ENCODE data around the gene VPS4A.

The VPS4A gene

DNA sequence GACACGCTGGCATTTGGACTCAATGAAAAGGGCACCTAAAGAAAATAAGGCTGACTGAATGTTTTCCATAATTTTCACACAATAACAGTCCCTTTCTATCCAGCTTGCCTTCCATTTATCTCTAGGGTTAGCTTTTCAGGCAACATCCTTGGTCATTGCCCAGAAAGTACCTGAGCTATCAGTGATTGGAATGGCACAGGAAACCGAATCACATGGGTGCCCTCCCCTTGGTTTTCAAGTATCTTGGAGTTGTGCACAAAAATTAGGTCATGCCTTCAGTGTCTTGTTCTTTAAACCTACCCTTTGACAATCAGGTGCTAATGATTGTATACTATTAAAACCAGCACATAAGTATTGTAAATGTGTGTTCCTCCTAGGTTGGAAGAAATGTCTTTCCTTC, 3.3 kb upstream of the VPS4A start:
- DNase-seq = no peak

DNA sequence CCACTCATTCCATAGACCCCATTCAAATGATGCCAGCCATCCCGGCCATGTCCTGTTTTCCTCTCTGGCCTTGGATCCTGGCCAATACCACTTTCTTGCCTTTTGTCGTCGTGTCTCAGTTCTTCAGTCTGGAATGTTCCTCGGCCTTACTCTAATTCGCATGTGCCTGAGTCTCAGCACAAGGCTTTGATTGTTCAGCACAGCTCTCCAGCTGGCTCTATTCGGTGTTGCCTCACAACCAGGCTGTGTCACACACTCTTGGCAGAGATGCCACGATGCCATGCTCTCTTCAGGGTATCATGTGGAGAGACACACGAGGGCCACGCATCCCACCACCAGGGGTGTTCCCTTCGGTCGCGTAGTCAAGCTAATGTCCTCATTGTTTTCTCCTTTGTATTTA, 1.8 kb upstream of the VPS4A start:
- no peak for DNase-seq

DNA sequence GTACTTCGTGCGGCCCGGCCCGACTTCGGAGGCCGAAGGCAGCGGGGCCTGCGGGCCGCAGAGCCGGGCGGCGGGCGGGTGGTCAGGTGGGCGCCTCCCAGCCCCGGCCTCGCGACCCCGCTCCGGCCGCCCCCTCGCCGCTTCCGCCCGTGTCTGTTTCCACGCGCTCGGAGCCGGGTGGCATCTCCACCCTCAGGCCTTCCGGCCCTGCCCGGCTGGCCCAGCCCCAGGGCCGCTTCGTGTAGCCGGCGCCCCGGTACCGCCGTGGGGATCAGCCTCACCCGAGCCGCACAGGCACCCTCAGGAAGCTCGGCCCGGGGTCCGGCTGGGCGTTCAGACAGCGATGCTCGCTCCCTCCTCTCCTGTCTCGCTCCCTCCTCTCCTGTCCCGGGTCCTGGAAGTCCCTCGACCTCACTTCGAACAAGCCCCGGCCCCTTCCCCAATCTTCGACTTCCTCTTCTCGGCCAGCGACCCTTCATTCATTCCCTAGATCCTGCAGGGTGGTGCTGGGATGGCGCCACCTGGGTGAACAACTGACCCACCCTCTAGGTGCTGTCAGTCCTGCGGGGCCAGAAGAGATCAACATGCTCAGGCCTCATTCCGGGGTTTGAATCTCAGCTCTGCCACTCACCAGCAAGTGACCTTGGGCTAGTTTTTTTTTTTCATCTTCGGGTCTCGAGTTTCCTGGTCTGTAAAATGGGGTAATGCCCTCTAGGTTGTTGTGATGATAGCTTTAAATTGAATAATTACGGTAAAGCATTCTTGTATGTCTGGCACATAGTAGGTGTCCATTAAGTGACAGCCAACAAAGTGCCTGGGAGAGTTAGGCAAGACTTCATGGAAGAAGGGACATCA, 610 bp downstream of the VPS4A start:
- no peak for DNase-seq

DNA sequence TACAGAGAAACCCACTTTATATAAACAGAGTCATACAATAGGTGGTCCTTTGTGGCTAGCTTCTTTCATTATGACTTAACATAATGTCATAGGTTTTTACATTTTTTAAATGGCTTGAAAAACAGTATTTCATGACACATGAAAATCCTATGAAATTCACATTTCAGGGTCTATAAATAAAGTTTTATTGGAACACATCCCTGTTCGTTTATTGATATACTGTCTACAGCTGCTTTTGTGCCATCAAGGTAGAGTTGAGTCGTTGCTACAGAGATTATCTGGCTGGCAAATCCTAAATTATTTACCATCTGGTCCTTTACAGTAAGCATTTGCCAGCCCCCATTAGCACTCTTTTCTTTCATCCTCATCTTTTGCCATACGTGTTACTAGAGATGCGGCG, 2.3 kb downstream of the VPS4A start:
- DNase-seq = no peak

DNA sequence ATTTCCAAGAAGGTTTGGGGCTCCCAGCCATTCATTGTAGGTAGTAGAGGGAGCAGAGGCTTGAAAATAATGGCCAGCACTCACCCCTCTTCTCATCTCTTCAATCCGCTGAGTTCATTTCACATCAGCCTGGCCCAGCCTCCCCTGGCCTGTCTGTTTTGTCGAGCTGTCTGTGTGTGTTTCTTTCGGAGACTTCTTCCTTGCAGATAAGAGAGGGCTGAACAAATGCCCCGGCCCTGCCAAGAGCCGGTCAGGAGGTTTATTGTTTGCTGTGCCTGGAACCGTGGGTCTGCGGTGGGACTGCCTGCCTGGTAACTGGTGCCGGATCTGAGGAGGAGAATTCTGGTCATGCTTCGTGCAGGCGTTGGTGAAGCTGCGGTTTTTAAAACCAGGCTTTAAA, 3.4 kb downstream of the VPS4A start:
- DNase-seq = no peak

DNA sequence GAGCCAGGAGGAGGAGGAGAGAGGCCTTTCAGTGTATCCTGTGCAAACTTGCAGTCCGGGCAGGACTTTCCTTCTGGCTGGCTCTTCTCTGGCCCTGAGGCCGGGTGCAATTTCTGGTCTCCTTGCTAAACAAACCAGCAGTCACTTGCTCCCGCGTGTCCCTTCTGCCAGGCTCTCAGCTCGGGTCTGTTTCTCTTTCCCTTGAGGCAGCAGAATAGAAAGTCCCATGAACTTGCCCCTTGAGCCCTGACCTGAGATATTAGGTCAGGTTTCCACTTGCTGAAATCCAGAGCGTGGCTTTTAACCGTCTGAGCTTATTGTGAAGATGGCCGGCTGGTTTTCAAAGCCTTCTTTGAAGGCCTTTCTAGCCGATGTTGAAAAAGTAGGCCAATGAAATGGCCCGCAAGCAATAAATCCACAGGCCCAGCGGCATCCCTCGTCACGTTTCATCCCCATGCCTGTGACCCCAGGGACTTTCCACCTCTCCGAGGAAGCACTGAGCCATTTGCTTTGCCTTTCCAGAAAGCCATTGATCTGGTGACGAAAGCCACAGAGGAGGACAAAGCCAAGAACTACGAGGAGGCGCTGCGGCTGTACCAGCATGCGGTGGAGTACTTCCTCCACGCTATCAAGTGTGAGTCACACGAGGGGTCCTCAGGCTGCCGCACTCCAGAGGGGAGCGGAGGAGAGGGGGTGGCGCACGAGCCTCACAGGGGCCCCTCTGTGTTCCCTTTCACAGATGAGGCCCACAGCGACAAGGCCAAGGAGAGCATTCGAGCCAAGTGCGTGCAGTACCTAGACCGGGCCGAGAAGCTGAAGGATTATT, 4.5 kb downstream of the VPS4A start:
- no peak for DNase-seq

DNA sequence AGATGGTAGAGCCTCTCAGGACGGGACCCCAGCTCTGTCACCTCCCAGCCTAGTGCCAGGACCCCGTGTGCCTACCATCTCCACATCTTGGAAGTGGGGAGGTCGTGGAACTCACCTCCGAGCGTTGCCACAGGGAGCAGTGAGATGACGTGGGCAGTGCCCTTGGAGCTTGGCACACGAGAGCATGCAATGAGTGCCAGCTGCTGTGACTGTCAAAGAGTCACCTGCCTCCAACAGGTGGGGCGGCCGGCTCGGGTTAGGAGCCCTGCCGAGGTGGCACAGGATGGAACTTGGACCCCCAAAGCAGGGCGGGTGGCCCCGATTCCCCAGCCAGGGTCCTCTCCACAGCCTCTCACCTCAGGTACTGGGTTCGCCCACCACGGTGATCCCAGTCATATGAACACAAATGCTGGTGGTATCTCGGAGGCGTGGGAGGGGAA, 5.5 kb downstream of the VPS4A start:
- DNase-seq = no peak

DNA sequence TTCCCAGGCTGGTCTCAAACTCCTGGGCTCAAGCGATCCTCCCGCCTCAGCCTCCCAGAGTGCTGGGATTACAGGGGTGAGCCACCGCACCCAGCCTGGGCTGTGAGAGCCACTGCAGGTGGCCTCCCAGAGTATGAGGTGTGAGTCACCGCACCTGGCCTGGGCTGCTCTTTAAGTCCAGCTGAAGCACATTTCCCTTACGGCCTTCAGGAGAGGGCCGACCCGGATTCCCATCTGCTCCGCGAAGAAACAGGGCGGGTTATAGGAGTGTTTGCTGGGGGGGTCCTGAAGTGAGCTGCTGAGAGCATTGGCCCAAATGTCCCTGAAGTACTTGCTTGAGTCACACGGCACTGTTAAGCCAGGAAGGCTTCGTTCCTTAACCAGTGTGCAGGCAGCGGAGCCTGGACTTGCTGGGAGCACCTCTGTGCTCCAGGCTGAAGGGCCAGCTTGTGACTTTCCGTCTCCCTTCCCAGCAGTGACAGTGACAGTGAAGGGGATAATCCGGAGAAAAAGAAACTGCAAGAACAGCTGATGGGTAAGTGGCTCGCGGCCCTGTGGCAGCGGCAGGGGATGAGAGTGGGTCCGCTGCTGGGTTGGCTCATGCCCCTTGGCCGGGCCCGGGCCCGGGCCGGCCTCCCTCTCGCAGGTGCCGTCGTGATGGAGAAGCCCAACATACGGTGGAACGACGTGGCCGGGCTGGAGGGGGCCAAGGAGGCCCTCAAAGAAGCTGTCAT, 7.2 kb downstream of the VPS4A start:
- DNase-seq = no peak

DNA sequence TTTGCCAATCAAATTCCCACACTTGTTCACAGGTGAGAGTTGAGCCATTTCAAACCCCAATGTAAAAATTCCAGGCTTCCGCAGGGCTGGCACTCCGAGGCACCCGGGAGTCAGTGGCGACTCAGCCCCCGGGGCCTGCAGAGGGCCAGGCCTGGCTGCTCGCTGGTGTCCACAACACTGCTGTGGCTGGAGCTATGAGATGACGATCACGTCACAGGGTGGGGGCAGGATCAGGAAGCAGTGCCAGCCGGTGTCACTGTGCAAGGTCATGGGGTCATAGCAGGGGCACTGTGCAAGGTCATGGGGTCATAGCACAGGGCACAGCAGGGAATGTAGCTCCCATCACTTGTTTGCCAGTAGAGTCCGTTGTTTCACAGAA, 7.8 kb downstream of the VPS4A start:
- DNase-seq = no peak

DNA sequence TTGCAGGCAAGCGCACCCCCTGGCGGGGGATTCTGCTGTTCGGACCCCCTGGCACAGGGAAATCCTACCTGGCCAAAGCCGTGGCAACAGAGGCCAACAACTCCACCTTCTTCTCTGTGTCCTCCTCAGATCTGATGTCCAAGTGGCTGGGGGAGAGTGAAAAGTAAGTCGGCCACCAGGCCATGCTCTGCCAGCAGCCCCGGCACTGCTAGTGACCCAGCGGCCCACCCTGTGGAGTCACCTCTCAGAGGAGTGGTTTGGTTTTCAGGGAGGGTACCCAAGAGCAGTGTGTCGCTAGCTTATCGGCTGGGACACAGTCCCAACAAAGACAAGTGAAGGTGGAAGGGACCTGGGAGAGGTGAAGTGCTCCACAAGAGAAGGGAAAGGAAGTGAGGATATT, 8.2 kb downstream of the VPS4A start:
- no peak for DNase-seq

DNA sequence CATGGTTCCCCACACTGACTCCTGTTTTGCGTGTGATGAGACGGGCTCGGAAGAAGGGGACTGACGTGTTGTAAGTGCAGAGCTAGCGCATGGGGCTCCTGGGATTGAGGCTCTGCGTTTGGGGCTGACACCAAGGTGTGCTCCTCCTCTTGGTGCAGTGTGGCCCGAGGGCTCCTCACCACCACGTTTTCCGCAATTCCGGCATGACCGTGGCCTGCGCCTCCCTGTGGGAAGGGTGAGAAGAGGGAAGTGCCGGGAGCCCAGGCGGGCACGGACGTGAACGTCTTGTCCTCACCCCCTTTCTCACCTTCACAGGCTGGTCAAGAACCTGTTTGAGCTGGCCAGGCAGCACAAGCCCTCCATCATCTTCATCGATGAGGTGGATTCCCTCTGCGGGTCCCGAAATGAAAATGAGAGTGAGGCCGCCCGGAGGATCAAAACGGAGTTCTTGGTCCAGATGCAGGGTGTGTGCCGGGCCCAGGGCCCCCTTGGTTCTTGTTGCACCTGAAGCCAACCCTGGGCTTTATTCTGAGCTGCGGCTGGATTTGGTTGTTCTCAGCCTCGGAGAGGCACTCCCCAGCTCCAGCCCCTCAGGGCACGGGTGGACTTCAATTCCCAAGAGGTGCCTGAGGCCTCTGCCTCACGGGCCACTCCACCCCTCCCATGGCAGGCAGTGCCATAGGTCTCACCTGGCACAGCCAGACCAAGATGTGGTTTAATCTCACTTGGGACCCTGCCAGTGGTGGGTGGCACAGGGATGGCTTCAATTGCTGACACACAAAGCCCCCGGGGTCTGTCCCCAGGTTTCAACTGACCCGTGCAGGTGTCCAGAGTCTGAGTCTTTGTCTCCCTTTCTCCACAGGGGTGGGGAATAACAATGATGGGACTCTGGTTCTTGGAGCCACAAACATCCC, 8.9 kb downstream of the VPS4A start:
- DNase-seq = no peak

DNA sequence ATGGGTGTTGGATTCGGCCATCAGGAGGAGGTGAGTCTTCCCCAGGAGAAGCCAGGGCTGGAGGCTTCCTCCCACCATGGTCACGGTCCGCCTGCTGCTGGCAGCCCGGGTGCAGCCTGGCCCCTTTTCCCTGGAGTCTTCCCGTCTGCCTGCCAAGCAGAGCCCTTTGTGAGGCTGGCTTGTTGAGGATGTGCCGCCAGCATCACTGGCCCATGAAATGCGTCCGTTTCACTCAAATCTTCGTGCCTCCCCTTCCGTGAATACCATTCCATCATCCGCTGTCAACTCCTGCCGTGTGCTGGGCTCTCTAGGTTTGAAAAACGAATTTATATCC, 9.6 kb downstream of the VPS4A start:
- no peak for DNase-seq

DNA sequence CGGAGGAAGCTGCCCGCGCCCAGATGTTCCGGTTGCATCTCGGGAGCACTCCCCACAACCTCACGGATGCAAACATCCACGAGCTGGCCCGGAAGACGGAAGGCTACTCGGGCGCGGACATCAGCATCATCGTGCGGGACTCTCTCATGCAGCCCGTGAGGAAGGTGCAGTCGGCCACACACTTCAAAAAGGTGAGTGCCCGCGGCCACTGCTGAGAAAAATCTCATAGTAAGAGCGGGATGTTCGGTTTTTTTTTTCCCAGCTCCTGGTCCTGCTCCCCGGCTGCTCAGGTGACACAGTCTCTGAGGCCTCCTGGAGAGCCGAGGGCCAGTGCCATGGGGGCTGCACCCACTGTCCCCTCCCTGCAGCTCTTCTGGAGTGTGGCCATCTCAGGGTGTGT, 9.9 kb downstream of the VPS4A start:
- DNase-seq = no peak

DNA sequence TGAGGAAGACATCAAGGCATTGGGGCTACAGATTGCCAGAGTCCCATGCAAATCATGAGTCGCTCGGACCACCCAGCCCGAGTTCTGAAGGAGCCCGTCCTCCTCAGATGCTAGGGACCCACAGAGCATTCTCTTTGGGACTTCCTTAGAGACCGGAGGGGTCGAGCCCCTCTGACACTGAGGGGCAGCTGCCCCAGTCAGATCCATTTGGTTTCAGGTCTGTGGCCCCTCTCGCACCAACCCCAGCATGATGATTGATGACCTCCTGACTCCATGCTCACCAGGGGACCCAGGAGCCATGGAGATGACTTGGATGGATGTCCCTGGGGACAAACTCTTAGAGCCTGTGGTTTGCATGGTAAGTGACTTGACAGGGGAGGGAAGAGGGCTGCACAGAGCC, 11.2 kb downstream of the VPS4A start:
- no peak for DNase-seq

DNA sequence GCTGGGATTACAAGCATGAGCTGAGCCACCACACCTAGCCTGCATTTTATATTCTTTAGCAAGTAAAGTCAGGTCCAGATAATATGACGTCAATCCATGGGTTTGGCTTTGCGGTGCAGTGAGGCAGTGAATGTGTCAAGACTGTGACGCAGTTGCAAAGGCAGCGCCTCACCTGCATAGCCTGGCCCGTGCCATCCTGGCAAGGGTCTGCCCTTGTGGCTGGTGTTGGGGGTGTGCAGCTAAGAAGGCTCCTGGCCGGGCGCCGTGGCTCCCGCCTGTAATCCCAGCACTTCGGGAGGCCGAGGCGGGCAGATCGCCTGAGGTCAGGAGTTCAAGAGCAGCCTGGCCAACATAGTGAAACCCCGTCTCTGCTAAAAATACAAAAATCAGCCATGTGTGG, 12.3 kb downstream of the VPS4A start:
- DNase-seq = no peak

DNA sequence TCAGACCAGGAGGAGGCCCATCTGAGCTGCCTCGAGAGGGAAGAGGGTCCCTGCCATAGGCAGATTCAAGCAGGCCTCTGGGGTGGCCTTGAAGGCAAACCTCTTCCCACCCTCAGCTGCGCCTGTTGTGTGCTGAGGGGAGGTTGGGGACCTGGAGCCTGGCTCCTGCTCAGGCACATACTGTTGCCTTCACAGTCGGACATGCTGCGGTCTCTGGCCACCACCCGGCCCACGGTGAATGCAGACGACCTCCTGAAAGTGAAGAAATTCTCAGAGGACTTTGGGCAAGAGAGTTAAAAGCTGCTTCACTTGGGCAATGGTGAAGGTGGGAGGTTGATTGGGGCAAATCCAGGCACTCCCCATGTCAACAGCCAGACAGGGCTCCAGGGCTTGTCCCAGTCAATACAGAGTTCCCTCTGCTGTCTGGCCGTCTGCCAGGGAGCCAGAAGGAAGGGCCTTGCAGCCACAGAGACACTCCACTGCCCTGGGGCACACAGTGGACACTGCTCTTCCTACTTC, 12.9 kb downstream of the VPS4A start:
- no peak for DNase-seq

DNA sequence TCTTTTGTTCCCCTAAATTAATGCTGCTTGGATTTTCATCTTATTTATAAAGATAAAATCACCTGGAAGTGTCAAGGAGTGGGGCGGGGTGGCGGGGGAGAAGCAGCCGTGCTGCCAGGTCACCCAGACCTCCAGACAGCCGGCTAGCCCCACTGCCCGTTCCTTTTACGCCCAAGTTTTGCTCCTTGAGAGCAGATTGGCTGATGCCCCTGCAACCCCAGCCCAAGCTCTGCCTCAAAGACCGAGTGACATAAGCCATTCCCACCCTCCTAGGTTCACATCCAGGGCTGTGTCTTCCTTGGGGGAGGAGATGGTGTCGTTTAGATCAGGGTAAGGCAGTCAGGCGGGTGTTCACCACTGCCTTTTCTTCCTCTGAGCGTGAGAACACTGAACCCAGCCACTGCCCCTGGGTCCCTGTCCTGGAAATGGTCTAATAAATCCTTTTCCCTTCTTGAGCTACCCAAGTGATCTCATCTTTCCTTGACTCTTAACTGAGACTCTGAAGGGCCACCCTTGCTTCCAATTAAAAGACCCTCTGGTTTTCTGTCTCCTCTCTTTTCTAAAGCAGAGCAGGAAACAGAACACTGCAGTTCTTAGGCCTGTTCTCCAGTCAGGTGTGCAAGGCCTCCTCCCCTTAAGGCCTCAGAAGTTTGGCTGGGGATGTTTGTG, 13.6 kb downstream of the VPS4A start:
- DNase-seq = no peak

DNA sequence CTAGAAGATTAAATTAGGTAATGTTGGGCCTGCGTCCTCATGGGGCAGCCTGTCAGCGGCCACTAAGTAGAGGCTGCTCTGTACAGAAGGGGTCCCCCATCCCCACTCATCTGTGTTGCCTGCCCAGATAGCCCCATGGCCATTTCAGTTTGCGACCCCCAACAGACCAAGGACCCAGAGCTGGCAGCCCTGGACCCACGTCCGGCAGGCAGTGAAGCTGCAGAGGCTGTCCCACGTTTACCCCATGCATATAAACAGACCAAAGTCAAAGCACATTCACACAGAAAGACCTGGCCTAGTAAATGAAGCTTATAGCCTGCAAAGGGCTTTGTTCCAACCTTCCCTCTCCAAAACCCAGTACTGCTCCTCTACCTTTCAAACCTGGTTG, 14.6 kb downstream of the VPS4A start:
- no peak for DNase-seq

DNA sequence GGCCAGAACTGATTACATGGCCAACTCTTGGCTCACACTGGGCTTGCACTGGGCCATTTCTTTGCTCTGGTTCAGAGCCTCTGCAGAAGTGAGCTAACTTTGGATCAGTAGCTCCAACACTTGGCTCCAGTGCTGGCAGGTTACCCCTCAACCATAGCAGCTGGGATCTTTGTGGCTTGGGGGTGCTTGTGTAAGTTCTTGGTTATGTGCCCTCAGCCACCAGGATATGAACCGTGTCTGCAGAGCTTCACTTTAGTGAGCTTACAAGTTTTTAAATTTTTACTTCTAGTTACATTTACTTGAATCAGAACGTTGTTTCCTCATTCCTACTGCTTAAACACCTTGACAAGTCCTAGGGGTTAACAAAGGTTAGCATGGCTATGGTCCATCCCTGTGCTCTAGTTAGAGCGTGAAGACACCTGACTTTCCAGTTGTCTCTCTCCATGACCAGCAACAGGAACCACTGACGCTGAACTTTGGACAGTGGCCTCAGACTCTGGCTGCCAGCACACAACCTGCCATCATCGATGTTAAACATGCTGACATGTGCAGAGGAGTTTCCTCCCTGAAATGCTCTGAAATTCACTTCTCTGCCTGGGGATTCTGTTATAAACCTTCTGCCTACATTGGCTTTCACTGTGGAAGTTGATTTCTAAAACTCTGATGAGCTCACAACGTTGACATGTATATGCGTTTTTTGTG, 15.2 kb downstream of the VPS4A start:
- no peak for DNase-seq

DNA sequence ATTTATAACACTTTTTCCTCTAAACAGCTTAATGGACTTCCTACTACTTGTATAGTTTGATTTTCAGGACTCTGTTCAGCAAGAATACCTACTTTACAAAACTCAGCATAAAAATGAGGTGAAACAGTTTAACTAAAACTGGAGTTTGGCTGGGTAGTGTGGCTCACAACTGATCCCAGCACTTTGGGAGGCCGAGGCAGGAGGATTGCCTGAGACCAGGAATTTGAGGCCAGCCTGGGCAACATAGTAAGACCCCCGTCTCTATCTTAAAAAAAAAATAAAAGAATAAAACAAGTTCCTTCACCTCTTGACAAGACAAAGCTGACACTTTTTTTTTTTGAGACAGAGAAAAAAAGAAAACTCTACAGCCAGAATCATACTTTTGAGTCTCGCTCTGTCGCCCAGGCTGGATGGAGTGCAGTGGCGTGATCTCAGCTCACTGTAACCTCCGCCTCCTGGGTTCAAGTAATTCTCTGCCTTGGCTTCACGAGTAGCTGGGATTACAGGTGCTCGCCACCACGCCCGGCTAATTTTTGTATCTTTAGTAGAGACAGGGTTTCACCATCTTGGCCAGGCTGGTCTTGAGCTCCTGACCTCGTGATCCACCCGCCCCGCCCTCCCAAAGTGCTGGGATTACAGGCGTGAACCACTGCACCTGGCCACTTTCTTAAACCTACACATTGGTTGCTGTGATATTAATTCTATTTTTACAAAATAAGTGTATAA, 16.6 kb downstream of the VPS4A start:
- DNase-seq = no peak

All from fibroblast of upper back skin (primary cell).